Measurements from ENCODE around the gene VASH2.
"Not testable (repeated sequence)": the region's sequence is repeated elsewhere in the genome, so short reads cannot be mapped to it uniquely, and the experiment has no call there.

Gene VASH2

DNA sequence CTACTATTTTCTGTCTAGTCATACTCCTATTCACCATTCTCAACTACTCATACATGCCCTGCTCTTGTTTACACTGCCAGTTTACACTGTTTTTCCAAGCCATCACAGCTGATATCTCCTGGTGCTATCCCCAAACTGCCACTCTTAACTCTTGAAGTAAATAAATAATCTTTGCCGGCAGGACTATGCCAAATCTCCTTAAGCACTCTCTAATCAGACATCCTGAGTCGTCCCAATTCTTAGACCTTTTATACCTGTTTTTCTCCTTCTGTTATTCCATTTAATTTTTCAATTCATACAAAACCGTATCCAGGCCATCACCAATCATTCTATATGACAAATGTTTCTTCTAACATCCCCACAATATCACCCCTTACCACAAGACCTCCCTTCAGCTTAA, 36.7 kb upstream of the VASH2 start:
- H3F3A ChIP-seq (ENCODE audit: insufficient read depth, low read length); H3K9me2 ChIP-seq (ENCODE audit: low read depth, low read length); H3K36me3 ChIP-seq (ENCODE audit: insufficient read depth, low read length); H2AFZ ChIP-seq (ENCODE audit: low read length); H3K27me3 ChIP-seq (ENCODE audit: insufficient read depth, low read length); H4K20me1 ChIP-seq (ENCODE audit: insufficient read depth, low read length); H3K4me3 ChIP-seq (ENCODE audit: low read depth, low read length, poor library complexity, severe bottlenecking); H3K79me2 ChIP-seq (ENCODE audit: insufficient read depth, low read length); H3K9ac ChIP-seq (ENCODE audit: low read length); H3K4me2 ChIP-seq (ENCODE audit: low read length); H3K4me1 ChIP-seq (ENCODE audit: insufficient read depth, low read length, severe bottlenecking); H3K9me3 ChIP-seq (ENCODE audit: low read length); H3K27ac ChIP-seq (ENCODE audit: low read depth, low read length, poor library complexity, severe bottlenecking): not testable (repeated sequence)

DNA sequence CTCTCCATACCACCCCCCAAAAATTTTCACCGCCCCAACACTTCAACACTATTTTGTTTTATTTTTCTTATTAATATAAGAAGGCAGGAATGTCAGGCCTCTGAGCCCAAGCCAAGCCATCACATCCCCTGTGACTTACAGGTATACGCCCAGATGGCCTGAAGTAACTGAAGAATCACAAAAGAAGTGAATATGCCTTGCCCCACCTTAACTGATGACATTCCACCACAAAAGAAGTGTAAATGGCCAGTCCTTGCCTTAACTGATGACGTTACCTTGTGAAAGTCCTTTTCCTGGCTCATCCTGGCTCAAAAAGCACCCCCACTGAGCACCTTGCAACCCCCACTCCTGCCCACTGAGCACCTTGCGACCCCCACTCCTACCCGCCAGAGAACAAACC, 36.2 kb upstream of the VASH2 start:
- not testable (repeated sequence) for H4K20me1 ChIP-seq (ENCODE audit: insufficient read depth, low read length); H3K4me2 ChIP-seq (ENCODE audit: low read length); H3K27ac ChIP-seq (ENCODE audit: low read depth, low read length, poor library complexity, severe bottlenecking); H3K9me3 ChIP-seq (ENCODE audit: low read length); H3K4me3 ChIP-seq (ENCODE audit: low read depth, low read length, poor library complexity, severe bottlenecking); H3K79me2 ChIP-seq (ENCODE audit: insufficient read depth, low read length); H3K27me3 ChIP-seq (ENCODE audit: insufficient read depth, low read length); H3K4me1 ChIP-seq (ENCODE audit: insufficient read depth, low read length, severe bottlenecking); H3F3A ChIP-seq (ENCODE audit: insufficient read depth, low read length); H3K9ac ChIP-seq (ENCODE audit: low read length); H3K9me2 ChIP-seq (ENCODE audit: low read depth, low read length); H2AFZ ChIP-seq (ENCODE audit: low read length); H3K36me3 ChIP-seq (ENCODE audit: insufficient read depth, low read length)

DNA sequence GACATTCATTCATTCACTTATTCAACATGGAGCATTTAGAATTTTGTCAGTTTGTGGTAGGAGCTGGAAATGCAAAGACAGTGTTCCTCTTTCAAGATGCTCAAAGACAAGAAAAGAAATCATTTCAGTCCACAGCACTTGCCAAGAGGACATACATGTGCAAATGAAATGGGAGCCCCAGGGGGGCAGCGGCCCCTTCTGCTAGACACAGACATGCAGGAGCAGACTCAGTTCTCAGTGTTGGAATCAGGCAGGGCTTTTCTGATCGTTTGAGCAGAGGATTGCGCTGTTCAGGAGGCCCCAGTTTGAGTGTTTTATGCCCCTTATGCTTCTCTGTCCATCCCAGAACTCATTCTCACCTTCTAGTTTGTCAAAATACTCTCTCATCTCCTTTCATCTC, 35.6 kb upstream of the VASH2 start:
- Histone ChIP-seq H3K4me3 (ENCODE audit: low read depth, low read length, poor library complexity, severe bottlenecking) (no peak overlapping the region), H3K4me1 (ENCODE audit: insufficient read depth, low read length, severe bottlenecking) (no peaks in the 10 kb centered on the region), H3K9ac (ENCODE audit: low read length) (no peak overlapping the region), H3K27me3 (ENCODE audit: insufficient read depth, low read length) (no peaks in the 10 kb centered on the region; the same call in 1 of the 2 replicates), H3K27ac (ENCODE audit: low read depth, low read length, poor library complexity, severe bottlenecking) (no peak overlapping the region), H3K9me3 (ENCODE audit: low read length) (no peaks in the 10 kb centered on the region), H3K9me2 (ENCODE audit: low read depth, low read length) (no peaks in the 10 kb centered on the region), H2AFZ (ENCODE audit: low read length) (no peak overlapping the region), H3F3A (ENCODE audit: insufficient read depth, low read length) (no peaks in the 10 kb centered on the region), H3K4me2 (ENCODE audit: low read length) (no peak overlapping the region), H4K20me1 (ENCODE audit: insufficient read depth, low read length) (no peaks in the 10 kb centered on the region), H3K36me3 (ENCODE audit: insufficient read depth, low read length) (no peaks in the 10 kb centered on the region), H3K79me2 (ENCODE audit: insufficient read depth, low read length) (no peaks in the 10 kb centered on the region)
- TF ChIP-seq, protein P1, sequence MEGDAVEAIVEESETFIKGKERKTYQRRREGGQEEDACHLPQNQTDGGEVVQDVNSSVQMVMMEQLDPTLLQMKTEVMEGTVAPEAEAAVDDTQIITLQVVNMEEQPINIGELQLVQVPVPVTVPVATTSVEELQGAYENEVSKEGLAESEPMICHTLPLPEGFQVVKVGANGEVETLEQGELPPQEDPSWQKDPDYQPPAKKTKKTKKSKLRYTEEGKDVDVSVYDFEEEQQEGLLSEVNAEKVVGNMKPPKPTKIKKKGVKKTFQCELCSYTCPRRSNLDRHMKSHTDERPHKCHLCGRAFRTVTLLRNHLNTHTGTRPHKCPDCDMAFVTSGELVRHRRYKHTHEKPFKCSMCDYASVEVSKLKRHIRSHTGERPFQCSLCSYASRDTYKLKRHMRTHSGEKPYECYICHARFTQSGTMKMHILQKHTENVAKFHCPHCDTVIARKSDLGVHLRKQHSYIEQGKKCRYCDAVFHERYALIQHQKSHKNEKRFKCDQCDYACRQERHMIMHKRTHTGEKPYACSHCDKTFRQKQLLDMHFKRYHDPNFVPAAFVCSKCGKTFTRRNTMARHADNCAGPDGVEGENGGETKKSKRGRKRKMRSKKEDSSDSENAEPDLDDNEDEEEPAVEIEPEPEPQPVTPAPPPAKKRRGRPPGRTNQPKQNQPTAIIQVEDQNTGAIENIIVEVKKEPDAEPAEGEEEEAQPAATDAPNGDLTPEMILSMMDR (IDR thresholded peaks at IDR 0.05; ENCODE audit: low read length) = no peak
- no peak for TF ChIP-seq EZH2 (IDR thresholded peaks at IDR 0.05; ENCODE audit: borderline replicate concordance, low read length)

DNA sequence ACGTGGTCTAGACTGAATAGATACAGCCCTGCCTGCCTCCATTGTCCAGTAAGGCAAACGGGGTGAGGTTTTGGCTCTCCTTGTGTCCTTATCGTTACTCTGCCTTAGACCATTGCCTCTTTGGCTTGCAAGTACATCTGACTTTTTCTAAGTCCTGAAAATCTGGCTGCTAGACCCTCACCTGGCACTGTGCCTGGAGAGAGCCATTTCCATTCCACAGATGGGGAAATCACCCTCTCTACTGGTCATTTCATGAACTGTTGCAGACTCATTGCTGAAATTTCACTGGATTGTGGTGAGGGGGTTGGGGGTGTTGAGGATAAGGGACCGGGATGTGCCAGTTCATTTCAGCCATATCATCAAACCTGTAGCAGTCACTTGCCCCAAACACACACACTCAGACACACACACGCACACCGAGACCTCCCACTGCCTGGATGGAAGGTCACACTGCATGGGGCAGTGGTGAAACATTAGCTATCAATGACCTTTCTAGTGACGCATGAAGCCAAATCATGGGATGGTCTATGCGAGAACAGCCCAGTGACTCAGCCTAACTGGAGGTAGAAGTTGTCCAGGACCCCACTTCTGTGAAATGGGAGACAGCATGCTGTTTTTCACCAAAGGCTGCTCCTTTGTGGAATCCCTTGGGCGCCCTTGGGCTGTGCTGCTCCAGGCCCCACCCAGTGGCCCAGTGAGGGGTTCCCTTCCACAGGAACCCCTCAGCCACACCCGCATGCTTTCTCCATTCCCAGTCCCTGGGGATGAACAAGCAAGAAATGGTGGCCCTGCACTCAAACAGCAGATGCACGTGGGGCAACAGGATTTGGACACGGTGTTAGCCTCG, 34.9 kb upstream of the VASH2 start:
- no peak overlapping the region for H3K9ac ChIP-seq (ENCODE audit: low read length)
- H3K27me3 ChIP-seq (ENCODE audit: insufficient read depth, low read length) = no peaks in the 10 kb centered on the region; the same call in 1 of the 2 replicates
- no peaks in the 10 kb centered on the region for H3K9me2 ChIP-seq (ENCODE audit: low read depth, low read length)
- H2AFZ ChIP-seq (ENCODE audit: low read length) = no peak overlapping the region
- no peaks in the 10 kb centered on the region for H4K20me1 ChIP-seq (ENCODE audit: insufficient read depth, low read length)
- H3K9me3 ChIP-seq (ENCODE audit: low read length) = no peaks in the 10 kb centered on the region
- H3K4me2 ChIP-seq (ENCODE audit: low read length) = no peak overlapping the region
- no peak overlapping the region for H3K4me3 ChIP-seq (ENCODE audit: low read depth, low read length, poor library complexity, severe bottlenecking)
- no peaks in the 10 kb centered on the region for H3K36me3 ChIP-seq (ENCODE audit: insufficient read depth, low read length)
- no peaks in the 10 kb centered on the region for H3F3A ChIP-seq (ENCODE audit: insufficient read depth, low read length)
- H3K4me1 ChIP-seq (ENCODE audit: insufficient read depth, low read length, severe bottlenecking) = no peaks in the 10 kb centered on the region
- no peak overlapping the region for H3K27ac ChIP-seq (ENCODE audit: low read depth, low read length, poor library complexity, severe bottlenecking)
- no peak for TF ChIP-seq EZH2 (IDR thresholded peaks at IDR 0.05; ENCODE audit: borderline replicate concordance, low read length)
- TF ChIP-seq, protein P1 (IDR thresholded peaks at IDR 0.05; ENCODE audit: low read length) = peak; percentile 59; the same call in 1 of the 2 replicates
- H3K79me2 ChIP-seq (ENCODE audit: insufficient read depth, low read length) = no peaks in the 10 kb centered on the region

Data from OCI-LY1 (cell line).